OCI-LY1 (cell line): ENCODE measurements around the gene PLCG1.

Experiments
- H2AFZ ChIP-seq: fragments of 200-600 bp; sonication (generic), shearing (Covaris generic); 2 replicates; pipeline ENCODE4 v1.6.0; 2014; ENCODE audit warnings: antibody characterized with exemption, mild to moderate bottlenecking, low read length
- H3F3A ChIP-seq: fragments of 200-600 bp; sonication (generic), shearing (Covaris generic); 2 replicates; pipeline ENCODE4 v1.6.0; 2014; ENCODE audit warnings: mild to moderate bottlenecking, antibody characterized with exemption, low read length, moderate library complexity; ENCODE audit not compliant: insufficient read depth
- H3K27ac ChIP-seq: fragments of 200-600 bp; sonication (generic); 2 replicates; pipeline ENCODE4 v1.5.1; 2014; ENCODE audit warnings: low read length, mixed run types, mild to moderate bottlenecking, low read depth; ENCODE audit not compliant: poor library complexity, severe bottlenecking
- H3K27me3 ChIP-seq: fragments of 200-600 bp; sonication (generic); 2 replicates; pipeline ENCODE4 v1.6.0; 2014; ENCODE audit warnings: antibody characterized with exemption, mild to moderate bottlenecking, low read length, moderate library complexity; ENCODE audit not compliant: insufficient read depth
- H3K36me3 ChIP-seq: fragments of 200-600 bp; sonication (generic); 2 replicates; pipeline ENCODE4 v1.6.1; 2014; ENCODE audit warnings: mild to moderate bottlenecking, antibody characterized with exemption, low read length, moderate library complexity, mixed read lengths; ENCODE audit not compliant: insufficient read depth
- H3K4me1 ChIP-seq: fragments of 200-600 bp; sonication (generic); 2 replicates; pipeline ENCODE4 v1.5.1; 2014; ENCODE audit warnings: mild to moderate bottlenecking, low read length, moderate library complexity; ENCODE audit not compliant: insufficient read depth, severe bottlenecking
- H3K4me2 ChIP-seq: fragments of 200-600 bp; sonication (generic), shearing (Covaris generic); 2 replicates; pipeline ENCODE4 v1.6.1; 2014; ENCODE audit warnings: low read length
- H3K4me3 ChIP-seq: fragments of 200-600 bp; sonication (generic); 2 replicates; pipeline ENCODE4 v1.5.1; 2014; ENCODE audit warnings: low read length, low read depth, mild to moderate bottlenecking, mixed read lengths; ENCODE audit not compliant: poor library complexity, severe bottlenecking
- H3K79me2 ChIP-seq: fragments of 200-600 bp; shearing (Covaris generic); 2 replicates; pipeline ENCODE4 v1.6.1; 2016; ENCODE audit warnings: mixed run types, low read length, mixed read lengths; ENCODE audit not compliant: insufficient read depth
- H3K9ac ChIP-seq: fragments of 200-600 bp; sonication (generic), shearing (Covaris generic); 2 replicates; pipeline ENCODE4 v1.6.1; 2014; ENCODE audit warnings: mild to moderate bottlenecking, low read length, mixed read lengths
- H3K9me2 ChIP-seq: fragments of 200-600 bp; sonication (generic), shearing (Covaris generic); 2 replicates; pipeline ENCODE4 v1.6.1; 2014; ENCODE audit warnings: low read depth, mild to moderate bottlenecking, low read length, mixed read lengths
- H3K9me3 ChIP-seq: fragments of 200-600 bp; shearing (Covaris generic); 2 replicates; pipeline ENCODE4 v1.6.1; 2014; ENCODE audit warnings: low read length, mixed read lengths
- H4K20me1 ChIP-seq: fragments of 200-600 bp; sonication (generic), shearing (Covaris generic); 2 replicates; pipeline ENCODE4 v1.6.0; 2016; ENCODE audit warnings: mild to moderate bottlenecking, low read length; ENCODE audit not compliant: insufficient read depth
- CTCF ChIP-seq: fragments of 200-600 bp; sonication (generic), shearing (Covaris generic); IDR thresholded peaks from 2 replicates; pipeline ENCODE4 v1.5.1; 2017; ENCODE audit warnings: mild to moderate bottlenecking, antibody characterized with exemption, low read length, moderate library complexity, mixed read lengths
- EZH2 ChIP-seq: fragments of 200-600 bp; sonication (generic), shearing (Covaris generic); IDR thresholded peaks from 2 replicates; pipeline ENCODE4 v1.8.0; 2017; ENCODE audit warnings: borderline replicate concordance, mixed run types, mild to moderate bottlenecking, antibody characterized with exemption, low read length, moderate library complexity, mixed read lengths

Gene PLCG1

DNA sequence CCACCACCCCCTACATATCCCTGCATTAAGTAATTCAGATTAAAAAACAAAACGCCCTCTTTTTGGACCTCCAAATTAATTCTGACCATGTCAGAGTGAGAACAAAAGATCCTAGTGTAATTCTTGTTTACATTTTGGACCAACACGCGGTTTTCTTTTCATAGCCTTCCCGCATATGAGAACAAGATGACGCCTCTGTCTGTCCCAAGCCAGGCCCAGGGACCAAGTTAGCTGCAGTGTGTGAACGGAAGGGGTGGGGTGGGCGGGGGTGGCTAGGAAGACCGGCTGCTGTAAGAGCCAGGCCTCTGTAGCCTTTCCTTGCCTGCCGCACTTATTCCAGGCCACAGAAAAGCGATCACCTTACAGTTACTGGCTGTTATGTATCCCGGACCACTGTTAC is 68.0 kb downstream of the PLCG1 start:
- Histone ChIP-seq H3K4me2 (no peak overlapping the region), H3K79me2 (no peaks in the 10 kb centered on the region), H3K4me3 (no peak overlapping the region), H3K36me3 (peaks cover 10% of the 10 kb centered on the region), H3K9me2 (no peaks in the 10 kb centered on the region), H3K9ac (no peak overlapping the region), H3K27me3 (no peaks in the 10 kb centered on the region), H3K9me3 (no peaks in the 10 kb centered on the region), H3K27ac (no peak overlapping the region), H2AFZ (no peak overlapping the region), H3K4me1 (no peaks in the 10 kb centered on the region), H3F3A (no peaks in the 10 kb centered on the region), H4K20me1 (no peaks in the 10 kb centered on the region)
- TF ChIP-seq EZH2 (no peak), CTCF (no peak)

GRCh38 chr20:41213150-41213820 is 75.9 kb downstream of the PLCG1 start:
- H3K27ac ChIP-seq = no peak overlapping the region
- TF ChIP-seq EZH2 (no peak), CTCF (no peak)
- H3K4me3 ChIP-seq = no peak overlapping the region

DNA sequence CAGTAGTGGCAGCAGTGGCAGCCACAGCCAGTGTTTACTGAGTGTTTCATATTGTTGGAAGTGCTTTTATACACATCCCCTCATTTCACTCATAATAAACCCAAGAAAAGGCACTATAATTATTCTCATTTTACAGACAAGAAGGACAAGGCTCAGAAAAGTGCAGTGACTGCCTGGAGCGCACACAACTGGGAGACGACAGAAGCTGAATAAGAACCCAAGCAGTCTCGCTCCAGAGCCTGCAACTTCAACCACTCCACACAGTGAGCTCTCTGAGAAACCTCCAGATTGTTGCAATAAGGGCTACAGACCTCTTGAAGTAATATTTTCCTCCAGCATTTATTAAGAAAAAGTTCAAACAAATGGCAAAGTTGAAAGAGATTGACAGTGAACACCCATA is 76.9 kb downstream of the PLCG1 start:
- Histone ChIP-seq H3K9me3 (no peaks in the 10 kb centered on the region), H3K9me2 (no peaks in the 10 kb centered on the region), H4K20me1 (no peaks in the 10 kb centered on the region), H3K27ac (no peak overlapping the region), H3F3A (no peaks in the 10 kb centered on the region), H3K27me3 (no peaks in the 10 kb centered on the region), H3K4me1 (no peaks in the 10 kb centered on the region), H3K36me3 (no peaks in the 10 kb centered on the region), H3K4me3 (no peak overlapping the region), H2AFZ (no peak overlapping the region), H3K4me2 (no peak overlapping the region), H3K9ac (no peak overlapping the region), H3K79me2 (0 out of 2 replicates have a peak, but pooled peaks cover 3% of the 10 kb centered on the region)
- TF ChIP-seq CTCF = no peak
- no peak for TF ChIP-seq EZH2

More at GRCh38 chr20:41213150-41213820, 75.9 kb downstream of the PLCG1 start:
- Histone ChIP-seq H4K20me1 (no peaks in the 10 kb centered on the region), H3F3A (no peaks in the 10 kb centered on the region), H2AFZ (no peak overlapping the region), H3K4me1 (no peaks in the 10 kb centered on the region), H3K36me3 (no peaks in the 10 kb centered on the region), H3K27me3 (no peaks in the 10 kb centered on the region), H3K9me3 (no peaks in the 10 kb centered on the region), H3K4me2 (no peak overlapping the region), H3K9me2 (no peaks in the 10 kb centered on the region), H3K9ac (no peak overlapping the region), H3K79me2 (0 out of 2 replicates have a peak, but pooled peaks cover 3% of the 10 kb centered on the region)
